ENCODE measurements around the gene SPATS2L. TPM values are rescaled to one million over a fixed set of nuclear protein-coding genes. Genes with fewer than 3 reads are reported as not detected.

The SPATS2L gene
- total RNA-seq, 1 experiment from 2014 or later: not detected

DNA sequence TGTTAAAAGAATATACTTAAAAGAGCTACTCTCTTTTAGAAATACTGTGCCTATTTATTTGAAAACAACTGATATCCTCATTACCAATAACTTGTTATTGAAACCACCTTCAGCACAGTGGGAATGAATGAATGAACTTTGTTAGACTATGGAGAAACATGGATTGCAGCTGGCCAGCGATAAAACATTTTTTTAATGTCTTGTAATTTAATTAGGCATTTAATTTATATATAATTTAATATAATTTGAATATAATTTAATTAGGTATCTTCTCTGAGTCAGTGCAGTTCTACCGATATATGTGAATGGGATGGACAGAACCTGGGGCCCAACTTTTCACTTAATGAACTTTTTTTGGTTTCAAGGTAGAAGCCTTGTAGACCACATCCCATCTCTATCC lies 109.0 kb downstream of the SPATS2L start:
- H3K4me2 ChIP-seq (ENCODE audit: low read depth, low read length, poor library complexity, severe bottlenecking): no peak overlapping the region
- no peak overlapping the region for H3K4me3 ChIP-seq (ENCODE audit: low read length)
- H3K4me1 ChIP-seq (ENCODE audit: low read length): no peaks in the 10 kb centered on the region
- no peak overlapping the region for H2AFZ ChIP-seq (ENCODE audit: low read length)
- no peaks in the 10 kb centered on the region for H3K9me2 ChIP-seq (replicated peaks; ENCODE audit: insufficient read depth, low read length)
- no peaks in the 10 kb centered on the region for H3K27me3 ChIP-seq (ENCODE audit: low read length)
- H3K9ac ChIP-seq (ENCODE audit: low read length): no peak overlapping the region
- no peaks in the 10 kb centered on the region for H3K79me2 ChIP-seq (ENCODE audit: low read length)
- H3K27ac ChIP-seq (ENCODE audit: low read length): no peak overlapping the region
- no peaks in the 10 kb centered on the region for H3K9me3 ChIP-seq (ENCODE audit: low read length)
- H4K20me1 ChIP-seq (ENCODE audit: insufficient read depth, low read depth, low read length): no peaks in the 10 kb centered on the region
- peak; percentile 15 for DNase-seq
- H3K36me3 ChIP-seq (ENCODE audit: insufficient read depth, low read length): no peaks in the 10 kb centered on the region

DNA sequence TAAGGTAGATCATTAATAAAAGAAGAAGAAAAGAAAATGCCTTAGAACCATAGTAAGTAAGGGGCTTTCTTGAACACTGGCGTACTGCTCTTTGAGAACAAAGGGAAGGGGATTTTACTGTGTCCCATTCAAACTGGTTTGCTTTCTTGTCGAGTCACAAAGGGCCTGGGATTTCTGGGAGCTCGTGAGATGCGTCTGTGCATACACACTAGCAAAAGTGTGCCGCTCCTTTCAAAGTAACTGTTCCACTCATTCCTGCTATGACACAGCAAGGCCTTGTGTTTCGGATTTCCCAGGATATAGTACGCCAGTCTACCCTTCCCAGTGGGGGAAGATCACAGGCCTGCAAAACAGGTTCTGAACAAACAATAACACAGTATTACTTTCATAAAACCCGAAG lies 110.4 kb downstream of the SPATS2L start:
- H3K4me1 ChIP-seq (ENCODE audit: low read length): no peaks in the 10 kb centered on the region
- no peak overlapping the region for H2AFZ ChIP-seq (ENCODE audit: low read length)
- H3K4me2 ChIP-seq (ENCODE audit: low read depth, low read length, poor library complexity, severe bottlenecking): no peak overlapping the region
- no peaks in the 10 kb centered on the region for H3K79me2 ChIP-seq (ENCODE audit: low read length)
- H3K4me3 ChIP-seq (ENCODE audit: low read length): no peak overlapping the region
- H3K36me3 ChIP-seq (ENCODE audit: insufficient read depth, low read length): no peaks in the 10 kb centered on the region
- H3K9me3 ChIP-seq (ENCODE audit: low read length): no peaks in the 10 kb centered on the region
- H3K9ac ChIP-seq (ENCODE audit: low read length): no peak overlapping the region
- no peaks in the 10 kb centered on the region for H3K27me3 ChIP-seq (ENCODE audit: low read length)
- H3K9me2 ChIP-seq (replicated peaks; ENCODE audit: insufficient read depth, low read length): no peaks in the 10 kb centered on the region
- DNase-seq: no peak
- no peak overlapping the region for H3K27ac ChIP-seq (ENCODE audit: low read length)
- no peaks in the 10 kb centered on the region for H4K20me1 ChIP-seq (ENCODE audit: insufficient read depth, low read depth, low read length)

DNA sequence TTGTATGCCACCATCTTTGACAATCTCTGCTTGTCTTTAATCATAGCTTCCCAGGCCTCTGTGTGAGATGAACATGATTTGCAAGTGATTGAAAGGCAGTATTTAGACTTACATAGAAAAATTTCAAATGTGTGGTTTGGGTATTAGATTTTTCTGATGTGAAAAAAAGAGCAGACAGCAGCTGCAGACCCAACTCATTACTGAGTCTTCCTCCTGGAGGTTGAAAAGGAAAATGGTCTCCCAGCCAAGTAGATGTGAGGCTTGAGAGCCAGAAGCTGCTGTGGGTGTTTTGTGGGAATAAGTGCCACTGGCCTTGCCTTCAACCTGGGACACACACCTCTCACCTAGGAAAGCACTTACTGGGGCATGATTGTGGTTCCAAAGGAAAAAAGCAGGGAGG lies 110.9 kb downstream of the SPATS2L start:
- Histone ChIP-seq H3K4me1 (ENCODE audit: low read length) (no peaks in the 10 kb centered on the region), H3K4me3 (ENCODE audit: low read length) (no peak overlapping the region), H4K20me1 (ENCODE audit: insufficient read depth, low read depth, low read length) (no peaks in the 10 kb centered on the region), H2AFZ (ENCODE audit: low read length) (no peak overlapping the region), H3K27ac (ENCODE audit: low read length) (no peak overlapping the region), H3K9me2 (replicated peaks; ENCODE audit: insufficient read depth, low read length) (no peaks in the 10 kb centered on the region), H3K4me2 (ENCODE audit: low read depth, low read length, poor library complexity, severe bottlenecking) (no peak overlapping the region), H3K9ac (ENCODE audit: low read length) (no peak overlapping the region), H3K79me2 (ENCODE audit: low read length) (no peaks in the 10 kb centered on the region), H3K9me3 (ENCODE audit: low read length) (no peaks in the 10 kb centered on the region), H3K27me3 (ENCODE audit: low read length) (no peaks in the 10 kb centered on the region), H3K36me3 (ENCODE audit: insufficient read depth, low read length) (no peaks in the 10 kb centered on the region)
- DNase-seq: no peak

GRCh38 chr2:200418399-200418798 lies 111.9 kb downstream of the SPATS2L start:
- no peak overlapping the region for H3K27ac ChIP-seq (ENCODE audit: low read length)
- H3K9me2 ChIP-seq (replicated peaks; ENCODE audit: insufficient read depth, low read length): no peaks in the 10 kb centered on the region
- no peaks in the 10 kb centered on the region for H3K79me2 ChIP-seq (ENCODE audit: low read length)
- DNase-seq: no peak
- H3K4me1 ChIP-seq (ENCODE audit: low read length): no peaks in the 10 kb centered on the region
- H3K9ac ChIP-seq (ENCODE audit: low read length): no peak overlapping the region
- H3K36me3 ChIP-seq (ENCODE audit: insufficient read depth, low read length): no peaks in the 10 kb centered on the region
- H3K27me3 ChIP-seq (ENCODE audit: low read length): no peaks in the 10 kb centered on the region
- H2AFZ ChIP-seq (ENCODE audit: low read length): no peak overlapping the region
- H3K9me3 ChIP-seq (ENCODE audit: low read length): no peaks in the 10 kb centered on the region
- H3K4me2 ChIP-seq (ENCODE audit: low read depth, low read length, poor library complexity, severe bottlenecking): no peak overlapping the region
- H4K20me1 ChIP-seq (ENCODE audit: insufficient read depth, low read depth, low read length): no peaks in the 10 kb centered on the region
- no peak overlapping the region for H3K4me3 ChIP-seq (ENCODE audit: low read length)

GRCh38 chr2:200419325-200419724 lies 112.8 kb downstream of the SPATS2L start:
- no peak for DNase-seq
- Histone ChIP-seq H3K9me2 (replicated peaks; ENCODE audit: insufficient read depth, low read length) (no peaks in the 10 kb centered on the region), H4K20me1 (ENCODE audit: insufficient read depth, low read depth, low read length) (no peaks in the 10 kb centered on the region), H2AFZ (ENCODE audit: low read length) (no peak overlapping the region; the same call in 1 of the 2 replicates), H3K9ac (ENCODE audit: low read length) (no peak overlapping the region), H3K9me3 (ENCODE audit: low read length) (no peaks in the 10 kb centered on the region), H3K4me1 (ENCODE audit: low read length) (no peaks in the 10 kb centered on the region), H3K27me3 (ENCODE audit: low read length) (no peaks in the 10 kb centered on the region), H3K79me2 (ENCODE audit: low read length) (no peaks in the 10 kb centered on the region), H3K36me3 (ENCODE audit: insufficient read depth, low read length) (no peaks in the 10 kb centered on the region), H3K4me3 (ENCODE audit: low read length) (no peak overlapping the region), H3K4me2 (ENCODE audit: low read depth, low read length, poor library complexity, severe bottlenecking) (no peak overlapping the region), H3K27ac (ENCODE audit: low read length) (no peak overlapping the region)

DNA sequence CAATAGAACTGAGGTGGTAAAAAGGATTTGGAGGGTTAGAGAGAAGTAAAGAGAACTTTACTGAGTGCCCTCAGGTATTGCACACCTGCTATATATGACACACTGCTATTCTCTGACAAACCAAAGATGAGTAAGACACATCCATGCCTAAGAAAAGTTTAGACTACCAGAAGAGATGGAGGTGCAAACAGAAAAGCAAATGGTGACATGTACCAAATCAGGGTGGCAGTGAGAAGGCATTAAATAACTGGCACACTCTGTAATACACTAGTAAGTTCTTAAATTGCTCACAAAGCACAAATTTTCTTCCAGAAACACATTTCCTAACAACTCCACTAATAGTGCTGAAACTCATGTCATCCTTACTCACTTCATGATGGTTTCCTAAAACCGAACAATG lies 114.8 kb downstream of the SPATS2L start:
- H3K27ac ChIP-seq (ENCODE audit: low read length): no peak overlapping the region
- no peak overlapping the region for H3K4me3 ChIP-seq (ENCODE audit: low read length)
- H4K20me1 ChIP-seq (ENCODE audit: insufficient read depth, low read depth, low read length): no peaks in the 10 kb centered on the region
- H3K4me1 ChIP-seq (ENCODE audit: low read length): no peaks in the 10 kb centered on the region
- DNase-seq: no peak
- H2AFZ ChIP-seq (ENCODE audit: low read length): no peak overlapping the region
- no peaks in the 10 kb centered on the region for H3K9me3 ChIP-seq (ENCODE audit: low read length)
- H3K9me2 ChIP-seq (replicated peaks; ENCODE audit: insufficient read depth, low read length): no peaks in the 10 kb centered on the region
- no peaks in the 10 kb centered on the region for H3K27me3 ChIP-seq (ENCODE audit: low read length)
- H3K9ac ChIP-seq (ENCODE audit: low read length): no peak overlapping the region
- no peaks in the 10 kb centered on the region for H3K36me3 ChIP-seq (ENCODE audit: insufficient read depth, low read length)
- no peak overlapping the region for H3K4me2 ChIP-seq (ENCODE audit: low read depth, low read length, poor library complexity, severe bottlenecking)
- H3K79me2 ChIP-seq (ENCODE audit: low read length): no peaks in the 10 kb centered on the region

DNA sequence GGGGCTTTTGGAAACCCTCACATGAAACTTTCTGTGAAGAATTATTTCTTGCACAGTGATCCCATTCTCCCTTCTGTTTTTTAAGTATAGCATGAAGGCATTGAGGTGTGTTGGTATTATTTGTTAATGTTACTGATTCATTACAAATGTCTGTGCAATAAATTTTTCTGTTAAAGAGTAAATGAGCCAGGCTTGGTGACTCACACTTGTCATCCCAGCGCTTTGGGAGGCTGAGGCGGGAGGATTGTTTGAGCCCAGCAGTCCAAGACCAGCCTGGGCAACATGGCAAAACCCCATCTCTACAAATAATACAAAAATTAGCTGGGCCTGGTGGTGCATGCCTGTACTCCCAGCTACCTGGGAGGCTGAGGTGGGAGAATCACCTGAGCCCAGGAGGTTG lies 115.6 kb downstream of the SPATS2L start:
- Histone ChIP-seq H3K36me3 (ENCODE audit: insufficient read depth, low read length) (no peaks in the 10 kb centered on the region), H4K20me1 (ENCODE audit: insufficient read depth, low read depth, low read length) (no peaks in the 10 kb centered on the region), H3K4me2 (ENCODE audit: low read depth, low read length, poor library complexity, severe bottlenecking) (no peak overlapping the region), H3K9me2 (replicated peaks; ENCODE audit: insufficient read depth, low read length) (no peaks in the 10 kb centered on the region), H3K9ac (ENCODE audit: low read length) (no peak overlapping the region), H3K9me3 (ENCODE audit: low read length) (no peaks in the 10 kb centered on the region), H3K79me2 (ENCODE audit: low read length) (no peaks in the 10 kb centered on the region), H3K4me1 (ENCODE audit: low read length) (no peaks in the 10 kb centered on the region), H3K4me3 (ENCODE audit: low read length) (no peak overlapping the region), H3K27me3 (ENCODE audit: low read length) (no peaks in the 10 kb centered on the region), H2AFZ (ENCODE audit: low read length) (no peak overlapping the region), H3K27ac (ENCODE audit: low read length) (no peak overlapping the region)
- DNase-seq: no peak

DNA sequence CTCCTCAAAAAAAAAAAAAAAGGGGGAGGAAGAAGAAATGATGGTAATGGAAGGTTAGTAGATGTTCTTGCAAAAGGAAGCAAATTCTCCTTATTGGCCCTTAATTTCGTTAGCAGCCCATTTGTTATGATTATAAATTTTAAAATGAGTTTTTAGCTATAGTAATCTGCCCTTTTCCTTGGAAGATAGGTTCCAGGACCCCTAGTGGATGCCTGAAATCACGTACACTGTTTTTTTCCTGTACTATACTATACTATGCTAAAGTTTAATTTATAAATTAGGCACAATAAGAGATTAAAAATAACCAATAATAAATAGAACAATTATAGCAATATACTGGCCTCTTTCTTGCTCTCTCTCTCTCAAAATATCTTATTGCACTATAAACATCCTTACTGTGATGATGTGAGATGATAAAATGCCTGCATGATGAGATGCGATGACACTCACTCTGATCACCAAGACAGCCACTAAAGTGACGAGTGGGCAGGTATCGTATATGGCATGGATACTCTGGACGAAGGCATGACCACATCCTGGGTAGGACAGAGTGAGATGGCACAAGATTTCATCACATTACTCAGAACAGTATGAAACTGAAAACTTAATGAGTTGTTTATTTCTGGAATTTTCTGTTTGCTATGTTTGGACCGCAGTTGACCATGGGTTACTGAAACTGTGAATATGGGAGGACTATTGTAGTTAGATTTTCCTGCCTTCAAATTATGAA lies 116.2 kb downstream of the SPATS2L start:
- Histone ChIP-seq H3K27ac (ENCODE audit: low read length) (no peak overlapping the region), H3K9me3 (ENCODE audit: low read length) (no peaks in the 10 kb centered on the region), H3K4me2 (ENCODE audit: low read depth, low read length, poor library complexity, severe bottlenecking) (no peak overlapping the region), H3K9ac (ENCODE audit: low read length) (no peak overlapping the region), H3K27me3 (ENCODE audit: low read length) (no peaks in the 10 kb centered on the region), H3K79me2 (ENCODE audit: low read length) (no peaks in the 10 kb centered on the region), H3K36me3 (ENCODE audit: insufficient read depth, low read length) (no peaks in the 10 kb centered on the region), H3K9me2 (replicated peaks; ENCODE audit: insufficient read depth, low read length) (no peaks in the 10 kb centered on the region), H2AFZ (ENCODE audit: low read length) (no peak overlapping the region), H3K4me1 (ENCODE audit: low read length) (no peaks in the 10 kb centered on the region), H3K4me3 (ENCODE audit: low read length) (no peak overlapping the region), H4K20me1 (ENCODE audit: insufficient read depth, low read depth, low read length) (no peaks in the 10 kb centered on the region)
- DNase-seq: no peak
